Measurements from ENCODE around the gene PRTG. TPM values are rescaled to one million over a fixed set of nuclear protein-coding genes. Genes with fewer than 3 reads are reported as not detected.

PRTG gene
- total RNA-seq, 2 experiments from 2014 or later = 0.15 TPM; not detected in 1

- no peak for DNase-seq (ENCODE audit: low spot score)
- no TSS peak for BruUV-seq (replicated peaks)
- H3K9me2 ChIP-seq (ENCODE audit: insufficient read depth, low read length) = no peaks in the 10 kb centered on the region
- POLR2A ChIA-PET = interaction anchor here (0.5 to 0.6 kb wide), 3 partner anchors 17 to 150 kb away, joined by 3 read pairs; no protein-coding TSS in a partner anchor
- no peaks in the 10 kb centered on the region for H3K36me3 ChIP-seq (ENCODE audit: insufficient read depth, low read length)
- CTCF ChIA-PET (ENCODE audit: unreplicated experiment) = no interaction called here
- no peak overlapping the region for H3K4me2 ChIP-seq (ENCODE audit: low read length)
- H3K4me3 ChIP-seq (ENCODE audit: low read depth, low read length, poor library complexity, severe bottlenecking) = no peak overlapping the region
- no peak for TF ChIP-seq EZH2phosphoT487 (IDR thresholded peaks at IDR 0.05; ENCODE audit: borderline replicate concordance, low read depth, low read length)
- no peaks in the 10 kb centered on the region for H3K4me1 ChIP-seq (ENCODE audit: insufficient read depth, low read length, poor library complexity, severe bottlenecking)
- no peak overlapping the region for H2AFZ ChIP-seq (ENCODE audit: low read length)
- no peaks in the 10 kb centered on the region for H3K9me3 ChIP-seq (ENCODE audit: low read length)
- no peak overlapping the region for H3K27ac ChIP-seq (ENCODE audit: low read depth, low read length, poor library complexity, severe bottlenecking)
- no peaks in the 10 kb centered on the region for H4K20me1 ChIP-seq (ENCODE audit: insufficient read depth, low read length)
- no peaks in the 10 kb centered on the region for H3K79me2 ChIP-seq (ENCODE audit: insufficient read depth, low read depth, low read length)
- intact Hi-C loops (cut with micrococcal nuclease; ENCODE audit: unreplicated experiment) = no loop called here
These were observed 156.1 kb downstream of the PRTG start for GRCh38 chr15:55586808-55587207.

DNA sequence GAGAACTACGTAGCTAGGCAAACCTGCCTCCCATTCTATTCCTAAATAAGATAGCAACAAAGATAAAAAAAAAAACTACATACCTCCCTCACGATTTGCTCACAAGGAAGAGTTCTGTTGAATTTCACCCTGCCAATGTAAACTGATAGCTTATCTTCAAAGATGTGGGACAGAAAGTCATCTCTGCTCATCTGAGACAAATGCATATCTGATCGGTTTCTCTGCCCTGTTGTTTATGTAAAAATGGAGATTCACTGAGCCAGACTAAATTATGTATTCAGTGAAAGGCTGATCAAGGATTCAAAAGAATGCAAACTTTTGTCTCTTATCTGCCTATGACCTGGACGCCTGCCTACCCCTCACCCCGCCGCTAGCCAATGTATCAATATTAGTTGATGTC lies 166.0 kb downstream of the PRTG start:
- Histone ChIP-seq H4K20me1 (ENCODE audit: insufficient read depth, low read length) (no peaks in the 10 kb centered on the region), H3K4me3 (ENCODE audit: low read depth, low read length, poor library complexity, severe bottlenecking) (no peak overlapping the region), H3K27ac (ENCODE audit: low read depth, low read length, poor library complexity, severe bottlenecking) (no peak overlapping the region), H3K79me2 (ENCODE audit: insufficient read depth, low read depth, low read length) (no peaks in the 10 kb centered on the region), H3K9me3 (ENCODE audit: low read length) (no peaks in the 10 kb centered on the region), H3K36me3 (ENCODE audit: insufficient read depth, low read length) (no peaks in the 10 kb centered on the region), H3K9me2 (ENCODE audit: insufficient read depth, low read length) (no peaks in the 10 kb centered on the region), H3K4me2 (ENCODE audit: low read length) (no peak overlapping the region), H3K4me1 (ENCODE audit: insufficient read depth, low read length, poor library complexity, severe bottlenecking) (no peaks in the 10 kb centered on the region), H2AFZ (ENCODE audit: low read length) (no peak overlapping the region)
- DNase-seq (ENCODE audit: low spot score) = no peak
- TF ChIP-seq EZH2phosphoT487 (IDR thresholded peaks at IDR 0.05; ENCODE audit: borderline replicate concordance, low read depth, low read length) = no peak
- TF ChIP-seq, protein P1, sequence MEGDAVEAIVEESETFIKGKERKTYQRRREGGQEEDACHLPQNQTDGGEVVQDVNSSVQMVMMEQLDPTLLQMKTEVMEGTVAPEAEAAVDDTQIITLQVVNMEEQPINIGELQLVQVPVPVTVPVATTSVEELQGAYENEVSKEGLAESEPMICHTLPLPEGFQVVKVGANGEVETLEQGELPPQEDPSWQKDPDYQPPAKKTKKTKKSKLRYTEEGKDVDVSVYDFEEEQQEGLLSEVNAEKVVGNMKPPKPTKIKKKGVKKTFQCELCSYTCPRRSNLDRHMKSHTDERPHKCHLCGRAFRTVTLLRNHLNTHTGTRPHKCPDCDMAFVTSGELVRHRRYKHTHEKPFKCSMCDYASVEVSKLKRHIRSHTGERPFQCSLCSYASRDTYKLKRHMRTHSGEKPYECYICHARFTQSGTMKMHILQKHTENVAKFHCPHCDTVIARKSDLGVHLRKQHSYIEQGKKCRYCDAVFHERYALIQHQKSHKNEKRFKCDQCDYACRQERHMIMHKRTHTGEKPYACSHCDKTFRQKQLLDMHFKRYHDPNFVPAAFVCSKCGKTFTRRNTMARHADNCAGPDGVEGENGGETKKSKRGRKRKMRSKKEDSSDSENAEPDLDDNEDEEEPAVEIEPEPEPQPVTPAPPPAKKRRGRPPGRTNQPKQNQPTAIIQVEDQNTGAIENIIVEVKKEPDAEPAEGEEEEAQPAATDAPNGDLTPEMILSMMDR (conservative IDR thresholded peaks at IDR 0.05; ENCODE audit: low read length) = no peak
- BruUV-seq (replicated peaks) = no TSS peak
- ChIA-PET POLR2A (interaction anchor here (0.5 kb wide), 1 partner anchor 96 kb away, joined by 3 read pairs; no protein-coding TSS in a partner anchor), CTCF (ENCODE audit: unreplicated experiment) (no interaction called here)
- intact Hi-C loops (cut with micrococcal nuclease; ENCODE audit: unreplicated experiment) = no loop called here

- Histone ChIP-seq H3K36me3 (ENCODE audit: insufficient read depth, low read length) (no peaks in the 10 kb centered on the region), H2AFZ (ENCODE audit: low read length) (no peak overlapping the region), H3K9me2 (ENCODE audit: insufficient read depth, low read length) (no peaks in the 10 kb centered on the region), H3K4me3 (ENCODE audit: low read depth, low read length, poor library complexity, severe bottlenecking) (no peak overlapping the region), H3K79me2 (ENCODE audit: insufficient read depth, low read depth, low read length) (no peaks in the 10 kb centered on the region), H3K4me1 (ENCODE audit: insufficient read depth, low read length, poor library complexity, severe bottlenecking) (no peaks in the 10 kb centered on the region), H3K27ac (ENCODE audit: low read depth, low read length, poor library complexity, severe bottlenecking) (no peak overlapping the region), H4K20me1 (ENCODE audit: insufficient read depth, low read length) (no peaks in the 10 kb centered on the region), H3K9me3 (ENCODE audit: low read length) (no peaks in the 10 kb centered on the region), H3K4me2 (ENCODE audit: low read length) (no peak overlapping the region)
- DNase-seq (ENCODE audit: low spot score) = no peak
- BruUV-seq (replicated peaks) = no TSS peak
- ChIA-PET POLR2A (interaction anchor here (0.6 kb wide), 1 partner anchor 1980 kb away, joined by 3 read pairs; no protein-coding TSS in a partner anchor), CTCF (ENCODE audit: unreplicated experiment) (no interaction called here)
- no peak for TF ChIP-seq EZH2phosphoT487 (IDR thresholded peaks at IDR 0.05; ENCODE audit: borderline replicate concordance, low read depth, low read length)
- TF ChIP-seq, protein P1 (conservative IDR thresholded peaks at IDR 0.05; ENCODE audit: low read length) = no peak
- intact Hi-C loops (cut with micrococcal nuclease; ENCODE audit: unreplicated experiment) = no loop called here
These were observed 168.9 kb downstream of the PRTG start for GRCh38 chr15:55574096-55574495.

Data from OCI-LY7 (cell line).